ENCODE results near the gene MYLK2.

DNA sequence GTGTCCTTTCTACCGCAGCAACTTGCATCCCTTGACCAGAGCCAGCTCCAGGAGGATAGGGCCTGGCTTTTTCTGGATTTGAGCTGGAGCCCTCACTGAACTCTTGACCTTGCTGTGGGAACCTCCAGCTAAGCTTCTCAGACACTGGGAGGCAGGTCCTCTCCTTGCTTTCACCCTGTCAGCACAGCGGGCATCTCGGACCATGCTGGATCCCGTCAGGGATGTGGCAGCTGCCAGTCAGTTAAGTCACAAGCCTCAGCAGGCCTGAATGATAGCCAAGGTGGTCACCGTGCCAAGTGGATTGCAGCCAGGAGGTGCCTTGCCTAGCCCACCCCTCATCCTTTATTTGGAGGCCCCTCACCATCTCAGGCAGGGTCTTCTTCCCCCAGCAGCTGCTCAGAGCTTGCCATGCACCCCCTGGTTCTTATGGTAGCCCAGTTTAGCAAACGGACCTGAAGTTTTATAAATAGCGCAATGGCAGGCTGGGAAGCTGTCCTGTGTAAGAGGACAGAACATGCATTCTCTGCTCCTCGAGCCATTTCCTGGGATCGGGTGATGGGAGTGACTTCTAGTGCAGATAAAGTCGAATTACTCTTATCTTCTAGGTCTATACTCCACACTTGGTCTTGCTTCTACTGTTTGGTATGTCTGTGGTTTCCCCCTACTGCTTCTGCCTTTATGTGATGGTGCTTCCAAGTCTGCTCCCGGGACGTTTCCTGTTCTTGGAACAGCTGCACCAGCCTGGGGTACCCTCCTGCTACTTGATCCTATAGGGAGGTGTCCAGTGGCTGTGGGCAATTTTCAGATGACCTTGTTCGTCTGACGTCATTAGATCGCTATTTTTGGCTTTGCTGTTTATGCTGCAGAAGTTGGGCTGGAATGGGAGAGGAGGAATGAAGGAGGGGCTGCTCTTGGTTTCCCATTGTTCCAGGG lies 7.1 kb upstream of the MYLK2 start:
- TF ChIP-seq ARNTL (CRISPR knock-in tag; IDR thresholded peaks at IDR 0.05; ENCODE audit: borderline replicate concordance, low read depth), result no peak
- TF ChIP-seq ZNF70 (CRISPR knock-in tag; IDR thresholded peaks at IDR 0.05), result no peak
- no peak for TF ChIP-seq GLIS3 (CRISPR knock-in tag; IDR thresholded peaks at IDR 0.05)
- TF ChIP-seq BACH2 (CRISPR knock-in tag; IDR thresholded peaks at IDR 0.05; ENCODE audit: borderline replicate concordance), result no peak
- TF ChIP-seq ZC3H10 (CRISPR knock-in tag; IDR thresholded peaks at IDR 0.05), result no peak
- TF ChIP-seq ZFP3 (CRISPR knock-in tag; IDR thresholded peaks at IDR 0.05), result no peak

All from SK-N-SH treated with all-trans-retinoic acid at 6 μM for 48 hours (cell line).